HG03521 (cell line): Measurements from ENCODE around the gene ALDH1A3.

Experiments used
- ATAC-seq: cut with Tn5 transposase; IDR thresholded peaks from one replicate; pipeline ENCODE4 v1.9.1; 2021; ENCODE audit warnings: mild to moderate bottlenecking, moderate library complexity; ENCODE audit not compliant: unreplicated experiment

ALDH1A3 gene

DNA sequence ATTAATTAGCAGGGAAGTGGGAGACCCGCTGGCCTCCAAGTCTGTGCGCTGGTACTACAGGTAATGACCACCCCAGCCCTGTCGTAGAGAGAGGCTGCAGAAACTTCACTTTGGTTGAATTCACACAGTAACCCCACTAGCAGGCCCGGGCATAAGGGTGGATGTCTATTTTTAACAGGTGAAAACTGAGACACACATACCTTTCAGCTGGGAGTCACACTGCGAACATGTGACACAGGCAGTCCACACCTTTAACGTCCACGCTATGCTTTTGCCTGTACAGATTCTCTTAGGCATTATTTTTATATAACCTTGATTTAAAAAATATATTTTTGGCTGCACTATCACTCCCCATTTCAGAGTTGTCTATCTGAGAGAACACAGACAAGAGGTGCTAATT is 43.4 kb downstream of the ALDH1A3 start:
- ATAC-seq: no peak

DNA sequence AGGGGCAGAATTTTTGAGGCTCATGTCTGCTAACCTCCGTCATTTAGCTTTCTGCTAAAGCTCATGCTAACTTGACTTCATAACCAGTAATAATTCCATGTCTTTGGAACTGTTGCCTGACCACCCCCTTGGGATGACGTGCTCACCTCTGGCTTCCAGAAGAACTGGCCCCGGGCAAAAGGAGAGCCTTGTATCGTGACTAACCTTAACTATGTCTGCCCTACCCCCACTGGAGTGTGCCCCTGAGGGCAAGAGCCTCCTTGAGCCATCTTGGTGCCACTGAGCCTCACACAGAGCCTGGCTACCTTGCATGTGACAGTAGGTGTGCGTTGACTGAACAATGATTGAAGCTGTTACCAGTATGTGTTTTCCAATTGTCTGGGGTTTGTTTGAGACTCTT is 44.3 kb downstream of the ALDH1A3 start:
- no peak for ATAC-seq

DNA sequence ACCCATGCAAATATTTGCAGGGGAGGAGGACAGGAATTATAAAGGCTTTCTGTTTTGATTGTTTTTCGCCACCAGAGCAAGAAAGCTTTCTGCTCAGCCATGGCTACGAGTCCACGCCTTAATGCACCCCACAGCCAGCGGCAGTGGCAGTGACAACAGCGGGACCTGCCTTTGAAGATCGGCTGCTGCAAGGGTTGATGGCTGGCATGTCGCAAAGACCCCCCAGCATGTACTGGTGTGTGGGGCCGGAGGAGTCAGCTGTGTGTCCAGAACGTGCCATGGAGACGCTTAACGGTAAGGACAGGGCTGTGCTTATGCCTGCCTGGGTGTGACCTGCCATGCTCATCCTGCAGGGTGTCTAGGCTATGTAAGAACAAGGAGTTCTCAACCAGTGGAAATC is 44.8 kb downstream of the ALDH1A3 start:
- ATAC-seq: no peak

DNA sequence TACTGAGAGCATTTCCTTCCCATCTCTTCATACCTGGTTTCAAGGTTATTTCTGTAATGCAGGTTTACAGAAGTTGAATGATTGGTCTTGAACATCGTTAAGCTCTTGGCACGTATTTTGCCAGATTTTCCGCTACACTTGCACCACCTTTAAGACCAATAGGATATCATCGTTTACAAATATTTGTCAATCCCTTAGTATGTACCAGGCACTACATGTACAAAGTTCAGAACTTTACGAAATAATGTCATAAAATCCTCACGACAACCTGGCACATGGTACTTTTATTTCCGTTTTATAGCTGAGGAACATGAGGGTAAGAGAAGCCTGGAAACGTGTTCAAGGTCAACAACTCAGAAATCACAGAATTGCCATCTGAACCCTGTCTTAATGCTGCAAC is 45.8 kb downstream of the ALDH1A3 start:
- ATAC-seq: no peak

DNA sequence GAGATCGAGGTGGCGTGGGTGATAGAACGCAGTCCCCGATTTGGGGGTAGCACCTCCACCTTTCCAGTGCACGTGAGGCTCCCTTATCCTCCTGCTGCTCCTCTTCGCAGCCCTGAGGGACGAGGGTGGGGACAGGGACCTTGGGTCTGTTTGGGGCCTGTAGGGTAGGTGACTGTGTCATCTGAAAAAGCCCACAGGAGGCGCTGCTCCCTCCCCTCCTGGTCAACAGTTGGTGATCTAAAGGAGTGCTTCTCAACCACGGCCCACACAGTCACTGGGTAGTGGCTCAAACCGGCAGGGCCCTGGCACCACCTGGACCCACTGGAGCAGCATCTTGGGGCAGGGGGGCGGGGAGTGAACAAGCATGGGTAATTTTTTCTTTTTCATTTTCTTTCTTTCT is 46.6 kb downstream of the ALDH1A3 start:
- no peak for ATAC-seq

DNA sequence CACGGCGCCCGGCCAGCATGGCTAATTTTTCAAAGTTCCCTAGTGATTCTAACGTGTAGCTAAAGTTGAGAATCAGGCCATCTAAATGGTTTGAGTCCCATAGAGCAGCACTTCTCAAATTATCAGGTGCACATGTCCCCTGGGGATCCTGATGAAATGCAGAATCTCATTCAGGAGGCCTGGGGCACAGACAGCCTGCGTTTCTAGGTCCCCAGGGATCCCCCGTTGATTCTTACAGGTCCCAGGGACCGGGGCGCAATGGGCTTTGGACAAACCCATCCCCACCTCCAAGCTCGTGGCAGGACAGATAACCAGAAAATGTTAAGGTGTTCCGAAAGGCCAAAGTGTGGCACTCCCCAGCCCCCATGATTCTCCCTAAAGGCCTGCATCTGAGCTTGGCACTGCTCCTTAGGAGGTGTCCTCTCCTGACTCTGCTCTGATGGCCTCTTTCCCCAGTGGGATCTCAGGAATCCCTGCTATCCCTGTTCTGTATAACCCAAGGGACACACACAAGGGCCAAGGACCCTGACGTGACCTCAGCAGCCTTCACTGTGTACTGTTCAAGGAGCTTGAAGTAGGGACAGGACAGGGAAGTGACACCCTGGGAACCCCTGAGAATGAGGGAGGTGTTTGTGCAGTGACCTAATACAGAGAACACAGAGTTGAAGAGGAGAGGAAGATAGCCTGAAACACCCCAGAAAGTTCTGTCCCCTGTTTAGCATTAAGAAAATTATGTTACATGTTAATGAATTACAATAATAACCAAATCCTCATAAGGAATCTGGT is 47.5 kb downstream of the ALDH1A3 start:
- ATAC-seq: no peak

DNA sequence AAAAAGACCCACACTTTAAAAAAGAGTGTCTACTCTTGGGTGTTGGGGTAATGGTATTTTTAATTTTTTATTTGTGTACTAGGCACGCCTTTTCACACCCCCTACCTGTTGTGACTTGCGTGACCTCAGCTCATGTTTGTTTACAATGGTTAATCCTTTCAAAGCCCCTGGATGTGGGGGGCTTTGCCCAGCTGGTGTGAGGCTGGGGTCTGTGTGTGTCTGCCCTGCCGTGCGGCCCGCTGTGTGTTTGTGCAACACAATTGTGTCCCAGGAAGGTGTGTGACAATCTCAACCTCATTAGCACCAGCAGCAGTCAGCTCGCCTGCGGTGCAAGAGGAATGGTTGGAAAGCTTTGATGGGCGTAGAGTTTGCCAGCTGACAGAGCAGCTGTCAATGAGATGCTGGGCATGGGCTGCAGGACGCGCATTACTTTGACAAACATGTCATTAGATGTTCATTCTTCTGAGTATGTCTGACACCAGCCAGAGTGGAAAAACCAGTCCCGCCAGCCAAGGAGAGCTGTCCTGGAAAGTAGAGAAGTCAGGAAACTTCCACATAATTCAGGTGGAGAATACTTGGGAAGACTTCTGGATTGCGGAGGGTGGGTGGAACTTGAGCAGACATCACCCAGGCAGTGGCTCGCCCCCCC is 49.1 kb downstream of the ALDH1A3 start:
- ATAC-seq: no peak

DNA sequence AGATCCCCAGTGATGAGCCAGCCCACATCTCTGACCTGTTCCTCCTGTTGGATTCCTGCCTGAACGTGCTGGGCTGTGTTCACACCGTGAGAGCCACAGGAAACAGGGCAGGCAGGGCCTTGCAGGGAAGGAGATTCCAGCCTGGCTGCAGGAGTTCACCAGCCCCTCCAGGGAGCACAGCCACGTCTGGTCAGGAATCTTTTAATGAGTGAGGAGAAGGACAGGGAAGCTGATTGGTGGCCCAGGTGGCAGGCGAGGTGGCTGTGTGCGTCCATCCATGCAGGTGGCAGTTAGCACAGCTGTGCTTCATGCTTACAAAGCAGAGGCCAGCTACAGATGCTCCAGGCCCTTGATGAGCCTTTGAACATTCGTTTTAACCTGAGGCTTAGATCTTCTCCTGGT is 50.0 kb downstream of the ALDH1A3 start:
- no peak for ATAC-seq

DNA sequence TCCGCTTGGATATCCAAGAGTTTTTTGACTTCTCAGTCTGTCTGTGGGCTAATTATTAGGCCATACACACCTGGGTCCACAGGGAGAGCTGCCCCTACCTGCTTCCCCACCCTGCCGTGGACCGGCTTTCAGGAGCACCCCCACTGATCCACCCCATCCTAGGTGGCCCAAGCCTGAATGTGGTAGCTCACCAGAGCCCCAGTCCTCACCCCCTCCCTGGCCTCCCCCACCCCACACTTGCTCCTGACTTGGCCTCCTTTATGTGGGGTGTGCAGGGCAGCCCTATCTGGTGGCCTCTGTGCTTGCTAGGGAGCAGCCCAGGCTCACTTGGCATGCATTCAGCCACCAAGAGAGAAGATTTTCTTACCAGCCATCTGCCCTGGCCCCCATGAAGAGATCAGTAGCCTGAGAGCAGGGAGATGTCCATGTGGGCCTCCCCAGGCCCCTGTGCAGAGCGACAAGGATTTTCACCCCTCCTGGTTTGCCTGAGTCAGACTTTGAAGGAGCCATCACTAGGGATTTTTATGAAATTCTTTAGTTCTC is 50.7 kb downstream of the ALDH1A3 start:
- no peak for ATAC-seq

DNA sequence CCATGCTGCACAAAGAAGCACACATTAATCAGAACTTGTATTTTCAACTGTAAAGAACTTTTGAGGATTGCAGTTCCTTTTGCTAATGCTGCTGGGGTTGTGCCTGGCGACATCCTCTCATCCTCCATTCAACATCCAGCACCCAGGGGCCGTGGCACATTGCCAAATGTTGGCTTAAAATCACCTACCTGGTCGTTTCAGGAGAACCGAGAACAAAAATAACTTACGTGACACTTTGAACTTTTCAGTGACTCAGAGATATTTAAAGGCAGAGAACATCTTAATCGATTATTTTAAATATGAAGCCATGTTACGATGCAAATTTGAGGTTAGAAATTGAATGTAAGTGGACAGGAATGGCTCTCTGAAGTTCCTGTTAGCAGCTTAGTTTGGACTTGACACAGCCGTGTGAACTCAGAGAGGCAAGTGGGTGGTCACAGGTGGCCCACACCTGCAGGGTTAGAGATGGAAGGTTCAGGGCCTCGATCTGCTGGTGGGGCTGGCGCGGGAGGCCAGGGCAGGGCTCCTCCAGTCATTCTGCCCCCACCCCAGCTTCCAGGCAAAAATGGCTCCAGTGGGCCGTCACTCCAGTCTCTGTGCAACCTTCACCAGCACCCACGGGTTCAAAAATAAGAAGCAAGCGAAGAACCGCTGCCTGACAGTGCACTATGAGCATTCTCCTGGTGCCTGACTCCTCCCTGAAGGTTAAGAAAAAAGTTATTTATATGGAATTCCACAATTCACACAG is 51.7 kb downstream of the ALDH1A3 start:
- ATAC-seq: peak; percentile 42

DNA sequence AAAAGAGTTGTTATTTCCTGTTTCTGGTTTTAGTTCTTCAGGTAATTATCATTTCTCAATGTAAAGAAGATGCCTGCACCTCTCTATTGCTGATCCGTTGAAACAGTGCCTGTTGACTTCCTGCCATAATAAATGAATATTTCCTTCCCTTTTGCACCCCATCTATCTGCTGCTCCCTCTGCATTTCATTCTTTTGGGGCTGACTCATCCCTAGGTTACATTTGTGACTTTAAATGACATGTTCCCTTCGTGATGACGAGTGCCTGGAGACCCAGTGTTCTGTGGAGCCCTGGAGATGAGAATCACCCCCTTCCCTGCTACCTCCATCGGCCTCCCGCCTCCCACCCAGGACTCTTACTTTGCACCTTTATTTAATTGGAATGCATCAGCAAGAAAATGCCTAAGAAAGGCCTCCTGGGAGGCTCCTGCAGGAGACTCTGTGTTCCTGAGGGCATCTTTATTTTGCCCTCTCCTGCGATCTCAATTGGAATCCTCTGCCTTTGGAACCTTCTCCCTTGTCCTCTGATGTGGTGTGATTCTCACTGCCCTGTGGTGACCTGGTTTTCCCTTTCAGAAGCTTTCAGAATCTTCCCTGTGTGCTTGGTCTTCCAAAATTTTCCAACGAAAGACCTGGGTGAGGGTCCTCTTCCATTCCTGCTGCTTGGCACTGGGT is 53.2 kb downstream of the ALDH1A3 start:
- ATAC-seq: no peak

DNA sequence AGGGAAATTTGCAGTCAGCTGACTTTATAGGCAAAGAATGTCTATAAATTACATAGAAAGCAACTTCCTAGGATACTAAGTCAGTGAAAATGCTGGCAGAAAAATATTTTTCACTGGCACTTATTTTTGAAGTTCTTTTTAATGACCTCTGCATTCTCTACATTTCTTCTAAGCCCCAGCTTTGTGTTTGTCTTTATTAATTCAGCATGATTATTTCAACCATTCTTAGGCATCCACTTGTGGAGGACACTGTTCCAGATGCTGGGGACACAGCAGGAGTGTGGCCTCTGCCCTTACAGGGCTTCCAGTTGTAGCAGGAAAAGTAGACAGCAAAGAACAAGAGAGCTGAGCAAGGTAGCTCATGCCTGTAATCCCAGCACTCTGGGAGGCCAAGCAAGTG is 54.5 kb downstream of the ALDH1A3 start:
- ATAC-seq: no peak

DNA sequence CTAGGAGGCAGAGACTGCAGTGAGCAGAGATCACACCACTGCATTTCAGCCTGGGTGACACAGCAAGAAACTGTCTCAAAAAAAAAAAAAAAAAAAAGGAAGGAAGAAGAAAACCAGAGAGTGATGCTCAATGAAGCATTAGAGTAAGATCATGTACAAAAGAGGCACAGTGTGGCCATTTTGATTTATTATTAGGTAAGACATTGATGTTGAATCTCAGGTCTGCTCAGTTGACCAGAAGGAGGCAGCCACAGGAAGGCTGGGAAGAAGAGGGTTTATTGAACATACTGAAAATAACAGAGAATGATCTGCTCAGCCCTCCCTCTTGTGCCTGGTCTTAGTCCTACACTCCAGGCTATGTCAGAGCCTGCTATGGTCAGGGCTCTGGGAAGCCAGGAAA is 55.1 kb downstream of the ALDH1A3 start:
- no peak for ATAC-seq

DNA sequence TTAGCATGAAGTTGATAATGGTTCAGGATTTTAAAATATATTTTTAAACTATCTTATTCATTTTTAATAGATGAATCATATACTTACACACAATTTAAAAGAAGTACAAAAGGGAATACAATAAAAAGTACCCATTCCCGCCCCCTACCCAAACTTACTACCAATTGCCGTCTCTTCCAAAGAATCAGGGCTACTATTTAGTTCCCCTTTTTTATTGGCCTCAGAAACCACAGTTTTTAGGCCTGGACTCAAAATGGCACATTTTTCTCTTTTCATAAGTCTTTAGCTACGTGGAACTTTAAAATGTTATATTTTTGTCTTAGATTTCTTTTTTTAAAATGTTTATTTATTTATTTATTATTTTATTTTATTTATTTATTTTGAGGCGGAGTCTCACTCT is 57.5 kb downstream of the ALDH1A3 start:
- no peak for ATAC-seq

DNA sequence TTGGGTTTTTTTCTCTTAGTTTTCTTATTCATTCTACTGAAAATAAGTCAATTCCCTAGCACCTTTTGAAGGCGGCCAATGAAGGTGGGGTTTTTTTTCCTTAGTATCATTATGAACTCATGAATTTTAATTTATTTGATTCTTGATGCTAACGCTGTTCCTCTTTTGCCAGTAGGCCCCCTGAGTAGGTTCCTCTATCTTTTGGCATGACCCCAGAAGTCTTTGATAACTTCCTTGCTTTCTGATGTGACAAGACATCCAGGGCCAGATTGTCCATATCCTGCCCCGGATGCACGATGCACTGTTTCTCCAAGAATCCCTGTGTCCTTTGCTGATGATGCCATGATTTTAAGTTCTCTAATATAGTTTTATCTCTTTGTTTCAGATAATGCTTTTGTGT is 60.2 kb downstream of the ALDH1A3 start:
- ATAC-seq: no peak

DNA sequence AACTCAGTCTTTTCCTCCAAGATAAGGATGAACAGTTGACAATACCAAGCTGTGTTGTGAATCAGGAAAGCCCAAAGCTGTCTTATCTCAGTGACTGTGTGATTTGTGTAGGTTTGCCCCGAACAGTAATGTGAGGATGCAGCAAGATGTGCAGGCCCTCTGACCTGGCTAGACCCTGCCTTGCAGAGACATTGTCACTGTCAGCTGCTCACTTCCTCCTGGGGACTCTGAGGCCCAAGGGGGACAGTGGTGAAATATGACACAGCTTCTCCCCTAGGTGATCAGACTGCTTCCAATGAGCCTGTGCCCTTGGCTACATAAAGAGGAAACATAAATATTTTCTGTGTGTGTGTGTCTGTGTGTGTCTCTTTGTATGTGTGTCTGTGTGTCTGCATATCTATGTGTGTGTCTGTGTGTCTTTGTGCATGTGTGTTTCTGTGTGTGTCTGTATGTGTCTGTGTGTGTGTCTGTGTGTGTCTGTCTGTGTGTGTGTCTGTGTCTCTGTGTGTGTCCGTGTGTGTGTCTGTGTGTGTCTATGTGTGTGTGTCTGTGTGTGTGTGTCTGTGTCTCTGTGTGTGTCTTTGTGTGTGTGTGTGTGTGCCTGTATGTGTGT is 61.2 kb downstream of the ALDH1A3 start:
- ATAC-seq: peak; percentile 85

DNA sequence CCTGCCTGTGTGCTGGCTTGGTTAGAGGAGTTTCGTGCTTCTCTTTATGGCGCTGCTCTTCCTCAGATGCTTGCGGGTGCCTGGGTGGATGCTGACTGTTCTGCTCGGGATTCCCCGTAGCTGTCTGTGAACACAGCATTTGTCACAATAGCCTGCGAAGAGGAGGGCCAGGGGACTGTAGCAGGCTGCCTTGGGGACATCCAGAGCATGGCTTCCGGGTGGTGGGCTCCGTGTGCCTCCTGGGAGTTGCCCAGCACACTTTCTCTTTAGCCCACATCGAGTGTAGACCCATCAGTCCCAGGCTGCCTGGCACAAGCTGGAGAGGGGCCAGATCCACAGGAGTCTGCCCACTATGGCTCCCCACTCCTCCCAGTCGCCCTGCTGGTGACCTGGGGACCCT is 61.9 kb downstream of the ALDH1A3 start:
- ATAC-seq: peak; percentile 59

DNA sequence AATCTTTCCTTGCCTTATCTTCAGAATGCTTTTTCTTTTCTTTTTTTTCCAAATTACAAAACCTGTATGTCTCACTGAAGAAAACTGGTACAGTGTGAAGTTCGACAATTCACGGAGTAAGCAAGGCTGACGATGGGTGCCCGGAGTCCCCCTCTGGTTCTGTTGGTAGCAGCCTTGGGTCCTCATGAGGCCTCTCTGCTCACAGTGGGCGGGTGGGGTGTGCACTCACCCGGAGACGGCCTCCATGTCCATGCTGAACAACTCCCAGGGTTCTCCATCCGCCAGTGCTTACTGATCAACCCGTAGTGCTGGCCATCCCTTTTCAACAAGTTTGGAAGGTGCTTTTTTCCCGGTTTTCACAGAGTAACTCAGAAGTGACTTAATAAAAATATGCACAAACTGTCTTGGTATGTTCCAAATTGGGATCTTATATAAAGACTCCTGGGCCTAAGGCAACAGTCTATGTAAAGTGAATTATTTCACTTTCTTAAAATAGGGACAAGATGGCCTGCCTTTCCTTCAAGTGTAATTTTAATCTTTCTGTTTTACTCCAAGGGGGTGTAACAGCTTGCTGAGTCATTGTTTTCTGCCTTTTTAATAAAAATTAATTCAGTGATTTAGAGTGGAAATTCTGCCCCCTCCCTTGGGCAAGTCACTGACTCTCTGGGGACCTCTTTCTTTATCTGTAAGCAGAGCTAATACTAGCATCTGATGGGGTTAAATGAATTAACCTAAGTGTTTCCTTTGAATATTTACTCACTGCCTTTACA is 63.2 kb downstream of the ALDH1A3 start:
- ATAC-seq: no peak

DNA sequence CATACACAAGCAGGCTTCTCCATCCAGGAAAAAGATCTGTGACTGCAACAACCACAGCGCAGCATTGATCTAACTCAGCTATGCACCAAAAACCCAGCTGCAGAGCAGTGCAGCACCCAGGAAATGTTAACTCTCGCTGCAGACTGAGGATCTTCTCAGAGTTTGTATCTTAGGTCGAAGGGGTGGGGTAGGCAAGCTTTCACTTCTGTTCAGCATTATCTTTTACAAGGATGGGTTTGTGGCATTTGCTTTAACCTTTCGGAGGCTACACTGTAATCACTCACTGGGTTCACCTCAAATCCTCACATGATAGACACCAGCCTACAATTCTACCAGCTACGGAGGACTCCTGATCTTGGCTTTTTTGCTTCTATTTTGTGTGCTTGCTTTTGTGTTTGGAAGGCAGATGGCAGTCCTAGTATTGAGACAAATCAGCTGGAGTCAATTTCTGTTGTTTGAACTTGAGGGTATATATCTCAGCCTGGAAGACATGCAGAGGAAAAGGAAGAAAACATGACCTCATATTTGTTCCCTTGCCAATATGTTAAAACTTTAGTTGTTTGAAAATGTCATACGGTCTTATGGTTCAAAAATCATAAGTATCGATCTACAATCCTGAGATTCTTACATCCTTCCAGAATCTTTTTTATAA is 64.7 kb downstream of the ALDH1A3 start:
- ATAC-seq: no peak
